ENCODE data around the gene MYO6.

MYO6 gene

DNA sequence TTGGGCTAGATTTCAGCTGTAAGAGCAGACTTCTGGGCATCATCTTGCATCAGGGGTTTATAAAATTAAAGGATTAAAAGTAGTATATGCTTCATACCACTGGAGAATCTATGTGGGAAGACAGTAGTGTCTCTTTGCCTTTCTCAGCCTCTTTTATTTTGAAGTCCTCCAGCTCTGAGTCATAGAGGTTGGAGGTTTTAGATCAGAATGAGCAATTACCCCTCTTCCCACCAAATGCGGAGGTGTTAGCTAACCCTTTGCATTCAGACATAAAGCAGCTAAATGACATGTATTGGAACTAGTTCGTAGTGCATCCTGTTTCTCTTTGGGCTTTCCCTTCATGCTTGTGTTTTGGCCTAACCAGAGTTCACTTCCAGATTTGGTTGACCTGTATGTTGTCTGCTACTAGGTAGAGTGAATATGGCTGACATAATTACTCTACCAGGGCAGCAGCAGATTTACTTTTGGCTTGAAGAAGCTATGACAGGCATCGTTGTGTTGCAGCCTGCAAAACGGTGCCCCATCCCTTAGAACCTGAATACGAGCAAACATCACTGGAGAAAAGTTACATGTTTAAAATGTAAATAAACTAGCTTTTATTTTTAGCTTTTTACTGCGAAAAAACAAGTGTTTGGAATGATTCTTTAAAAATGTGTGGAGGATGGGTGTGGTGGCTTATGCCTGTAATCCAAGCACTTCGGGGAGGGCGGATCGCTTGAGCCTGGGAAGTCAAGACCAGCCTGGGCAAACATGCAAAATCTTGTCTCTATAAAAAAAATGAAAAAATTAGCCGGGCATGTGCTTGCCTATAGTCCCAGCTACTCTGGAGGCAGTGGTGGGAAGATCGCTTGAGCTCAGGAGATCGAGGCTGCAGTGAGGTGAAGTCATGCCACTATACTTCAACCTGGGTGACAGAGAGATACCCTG lies 82.2 kb downstream of the MYO6 start:
- no peak for DNase-seq

DNA sequence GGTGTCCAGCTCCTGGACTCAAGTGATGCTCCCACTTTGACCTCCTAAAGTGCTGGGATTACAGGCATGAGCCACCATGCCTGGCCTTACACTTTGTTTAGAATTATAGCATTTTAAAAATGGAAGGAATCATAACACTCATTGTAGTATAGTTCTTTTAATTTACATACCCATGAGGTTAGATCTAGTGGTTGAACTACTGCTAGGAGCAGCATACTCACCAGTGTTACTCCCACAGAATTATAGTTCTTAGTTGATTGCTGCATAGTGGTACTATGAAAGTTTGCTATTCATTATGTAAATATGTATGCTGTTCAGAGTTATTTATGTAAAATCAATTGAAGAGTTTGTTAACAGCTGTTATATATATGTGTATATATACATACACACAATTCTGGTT lies 85.4 kb downstream of the MYO6 start:
- DNase-seq: no peak

DNA sequence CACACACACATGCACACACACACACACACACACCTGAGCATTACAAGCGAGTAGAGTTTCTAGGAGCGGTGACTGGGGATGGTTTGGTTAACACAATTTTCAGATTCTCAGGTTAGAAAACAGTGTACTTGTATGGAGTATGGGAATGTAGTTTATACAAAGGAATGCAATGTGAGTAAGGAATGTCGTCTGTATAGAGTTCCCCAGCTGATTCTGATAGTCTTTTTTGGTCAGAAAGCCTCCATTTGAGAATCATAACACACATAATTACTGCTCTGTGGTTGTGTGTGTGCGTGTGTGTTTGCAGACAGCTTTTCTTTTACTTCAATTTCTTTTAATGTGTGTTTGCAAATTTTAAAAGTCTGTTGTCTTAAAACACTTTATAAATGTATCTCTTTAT lies 93.2 kb downstream of the MYO6 start:
- no peak for DNase-seq

DNA sequence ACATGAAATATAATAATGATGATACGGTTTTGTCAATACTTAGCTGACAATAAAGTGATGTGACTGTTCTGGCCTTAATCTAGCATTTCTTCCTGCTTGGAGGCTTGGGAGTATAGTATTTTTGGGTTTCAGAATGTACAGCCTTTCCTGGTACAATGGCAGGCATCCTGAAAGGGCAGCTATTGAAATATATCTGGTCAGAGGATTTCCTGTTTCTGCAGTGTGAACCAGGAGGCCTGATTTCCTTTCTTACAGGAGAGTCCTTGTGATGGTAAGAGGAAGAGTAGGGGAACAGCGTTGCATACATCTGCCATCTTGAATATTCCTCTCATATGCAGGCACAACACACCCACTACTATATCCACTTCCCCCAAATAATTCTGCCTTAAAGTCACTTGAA lies 93.7 kb downstream of the MYO6 start:
- DNase-seq: no peak

DNA sequence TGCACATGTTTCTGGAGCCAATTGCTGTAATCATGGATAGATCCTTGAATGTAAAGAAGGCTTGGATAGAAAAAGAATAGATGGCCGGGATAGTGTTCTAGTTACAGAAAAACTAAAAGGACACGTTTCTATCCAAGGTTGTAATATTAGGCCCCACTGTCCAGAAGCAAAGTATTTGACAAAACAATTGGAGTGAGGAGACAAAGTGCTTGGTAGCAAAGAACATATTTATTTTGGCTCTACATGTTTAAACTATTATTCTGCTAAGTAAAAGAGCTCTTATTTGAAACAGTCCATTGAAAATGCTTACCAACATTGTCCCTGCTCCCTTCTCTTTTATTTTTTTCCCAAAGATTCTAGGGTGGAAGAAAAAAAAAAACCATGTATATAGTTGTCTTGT lies 94.4 kb downstream of the MYO6 start:
- no peak for DNase-seq

DNA sequence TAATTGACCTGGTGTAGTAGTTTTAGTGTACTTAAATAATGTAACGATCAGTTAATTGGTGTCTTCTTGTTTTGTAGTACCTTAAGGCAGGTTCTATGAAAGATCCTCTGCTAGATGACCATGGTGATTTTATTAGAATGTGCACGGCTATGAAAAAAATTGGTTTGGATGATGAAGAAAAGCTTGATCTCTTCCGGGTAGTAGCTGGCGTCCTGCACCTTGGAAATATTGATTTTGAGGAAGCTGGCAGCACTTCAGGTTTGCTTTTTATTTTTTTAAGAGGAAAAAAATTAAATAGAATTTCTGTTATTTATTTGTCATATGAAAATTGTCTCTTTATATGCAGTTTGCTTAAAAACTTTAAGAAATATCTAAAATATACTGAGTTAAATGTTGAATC lies 99.2 kb downstream of the MYO6 start:
- DNase-seq: no peak

GRCh38 chr6:75849329-75850025 lies 100.4 kb downstream of the MYO6 start:
- DNase-seq: no peak

GRCh38 chr6:75850026-75850833 lies 101.2 kb downstream of the MYO6 start:
- DNase-seq: no peak

- no peak for DNase-seq
These were observed 103.7 kb downstream of the MYO6 start for GRCh38 chr6:75852721-75853120.

GRCh38 chr6:75853806-75854205 lies 104.8 kb downstream of the MYO6 start:
- DNase-seq: no peak

GRCh38 chr6:75855052-75855451 lies 106.0 kb downstream of the MYO6 start:
- DNase-seq: peak; percentile 38 to 64

- no peak for DNase-seq
These were observed 107.9 kb downstream of the MYO6 start for GRCh38 chr6:75856902-75857301.

DNA sequence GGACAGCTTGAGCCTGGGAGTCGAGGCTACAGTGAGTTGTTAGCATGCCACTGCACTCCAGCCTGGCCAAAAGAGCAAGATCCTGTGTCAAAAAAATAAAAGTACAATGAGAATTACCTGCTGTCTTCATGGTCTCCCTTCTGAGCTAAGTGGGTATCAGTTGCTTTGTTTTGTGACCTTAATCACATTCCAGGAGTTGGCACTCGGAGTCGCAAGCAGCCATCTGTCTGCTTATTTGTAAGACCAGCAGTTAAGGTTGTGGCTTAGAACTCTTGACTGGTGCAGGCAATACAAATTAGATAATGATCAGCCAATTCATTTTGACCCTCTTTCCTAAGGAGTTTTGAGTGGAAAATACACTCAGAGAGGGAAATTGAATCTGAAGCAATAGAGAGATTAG lies 114.0 kb downstream of the MYO6 start:
- DNase-seq: no peak

GRCh38 chr6:75863784-75864183 lies 114.7 kb downstream of the MYO6 start:
- no peak for DNase-seq

DNA sequence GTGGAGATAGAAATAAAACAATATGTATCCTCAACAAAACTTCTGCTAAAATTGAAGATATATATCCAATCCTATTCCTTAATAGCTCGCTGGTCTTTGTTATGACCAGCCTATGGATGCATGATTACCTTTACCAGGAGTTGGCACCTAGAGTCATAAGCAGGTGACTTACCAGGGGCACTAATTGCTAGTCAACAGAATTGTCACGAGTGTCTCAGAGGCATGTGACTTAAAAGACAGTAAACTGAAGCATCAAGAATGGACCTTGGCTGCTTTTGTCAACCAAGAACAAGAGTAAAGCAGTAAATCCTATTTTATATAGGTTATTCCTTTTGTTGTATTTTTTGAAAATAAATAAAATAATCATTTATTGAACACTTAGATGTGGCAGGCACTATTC lies 115.4 kb downstream of the MYO6 start:
- no peak for DNase-seq

DNA sequence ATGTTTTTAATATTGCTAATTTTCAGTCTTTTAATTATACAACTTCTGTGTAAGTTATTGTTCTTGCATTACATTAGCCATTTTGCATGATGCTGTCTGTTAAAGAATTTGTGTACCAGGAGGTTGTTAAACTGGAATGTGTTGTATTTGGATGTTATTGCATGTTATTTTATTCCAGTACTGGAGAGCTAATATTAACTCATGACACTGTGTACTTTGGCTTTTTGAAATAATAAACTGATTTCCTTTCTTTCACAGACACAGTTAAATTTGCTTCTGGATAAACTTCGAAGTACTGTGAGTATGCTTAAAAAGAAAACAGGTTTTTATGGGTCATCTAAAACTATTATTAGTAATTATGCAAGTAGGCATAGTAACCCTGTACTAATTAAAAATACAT lies 121.3 kb downstream of the MYO6 start:
- DNase-seq: no peak

DNA sequence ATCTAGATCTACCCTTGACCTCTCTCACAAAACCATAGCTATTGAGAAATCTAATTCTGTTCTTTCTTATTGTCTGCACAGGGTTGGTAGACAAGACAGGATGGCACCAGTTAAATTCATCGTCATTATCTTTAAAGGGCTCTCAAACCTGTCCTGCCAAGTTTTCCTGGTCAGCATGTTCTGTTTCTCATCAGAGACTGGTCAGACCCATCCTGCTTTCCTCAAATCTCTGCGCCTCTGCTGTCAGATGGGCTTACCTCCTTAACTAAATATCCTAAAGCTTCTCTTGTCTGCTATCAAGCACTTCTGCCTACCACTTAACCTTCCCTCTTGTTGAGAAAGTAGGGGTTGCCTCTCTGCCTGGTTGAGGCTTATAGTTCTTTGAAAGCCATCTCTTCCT lies 125.2 kb downstream of the MYO6 start:
- DNase-seq: no peak

DNA sequence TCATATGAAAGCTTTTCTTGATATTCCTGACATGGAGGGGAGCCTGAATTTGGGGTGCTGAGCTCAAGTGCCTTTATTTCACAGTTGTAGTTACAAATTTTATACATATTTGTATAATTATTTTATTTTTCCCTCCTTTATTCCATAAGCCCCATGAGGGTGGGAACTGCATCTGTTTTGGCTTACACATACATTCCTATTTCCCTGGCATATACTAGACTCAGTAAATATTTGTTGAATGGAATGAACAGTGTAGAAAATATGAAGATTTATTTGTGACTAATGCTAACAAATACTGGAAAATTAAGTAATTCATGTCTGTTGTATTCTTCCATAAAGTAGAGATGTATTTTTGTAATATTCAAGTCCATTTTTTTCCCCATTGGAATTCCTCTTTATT lies 127.1 kb downstream of the MYO6 start:
- DNase-seq: no peak

- DNase-seq: no peak
These were observed 131.3 kb downstream of the MYO6 start for GRCh38 chr6:75880305-75880704.

DNA sequence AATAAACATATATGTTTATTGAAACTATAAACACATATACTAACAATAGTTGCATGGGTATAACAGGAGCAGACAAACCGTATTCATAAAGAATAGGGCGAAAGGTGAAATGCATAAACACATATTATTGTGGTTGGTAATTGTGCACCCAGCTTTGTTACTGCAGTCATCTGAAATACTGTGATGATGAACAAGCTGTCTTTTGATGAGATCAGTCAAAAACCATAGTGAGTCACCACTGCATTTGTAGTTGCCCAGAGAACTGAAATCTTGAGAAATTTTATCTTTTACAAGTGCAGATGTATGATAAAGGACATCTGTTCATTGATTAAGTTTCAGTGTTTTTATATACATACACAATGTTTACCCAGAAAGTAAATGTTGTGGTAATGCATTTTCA lies 133.7 kb downstream of the MYO6 start:
- no peak for DNase-seq

GRCh38 chr6:75884822-75885221 lies 135.8 kb downstream of the MYO6 start:
- DNase-seq: no peak

DNA sequence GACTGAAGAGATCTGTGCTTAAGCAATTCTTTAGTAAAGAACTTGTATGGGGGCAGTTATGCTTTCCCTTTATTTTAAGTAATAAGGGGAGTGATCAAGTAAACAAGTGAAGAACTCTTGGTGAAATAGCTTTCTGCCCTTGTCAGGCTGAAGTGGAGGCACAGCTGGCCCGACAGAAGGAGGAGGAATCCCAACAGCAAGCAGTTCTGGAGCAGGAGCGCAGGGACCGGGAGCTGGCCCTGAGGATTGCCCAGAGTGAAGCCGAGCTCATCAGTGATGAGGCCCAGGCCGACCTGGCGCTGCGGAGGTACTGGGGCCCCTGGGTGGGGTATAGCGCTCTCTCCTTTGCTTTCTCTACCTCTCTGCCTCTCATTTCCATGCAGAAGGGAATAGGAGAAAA lies 143.3 kb downstream of the MYO6 start:
- DNase-seq: no peak

DNA sequence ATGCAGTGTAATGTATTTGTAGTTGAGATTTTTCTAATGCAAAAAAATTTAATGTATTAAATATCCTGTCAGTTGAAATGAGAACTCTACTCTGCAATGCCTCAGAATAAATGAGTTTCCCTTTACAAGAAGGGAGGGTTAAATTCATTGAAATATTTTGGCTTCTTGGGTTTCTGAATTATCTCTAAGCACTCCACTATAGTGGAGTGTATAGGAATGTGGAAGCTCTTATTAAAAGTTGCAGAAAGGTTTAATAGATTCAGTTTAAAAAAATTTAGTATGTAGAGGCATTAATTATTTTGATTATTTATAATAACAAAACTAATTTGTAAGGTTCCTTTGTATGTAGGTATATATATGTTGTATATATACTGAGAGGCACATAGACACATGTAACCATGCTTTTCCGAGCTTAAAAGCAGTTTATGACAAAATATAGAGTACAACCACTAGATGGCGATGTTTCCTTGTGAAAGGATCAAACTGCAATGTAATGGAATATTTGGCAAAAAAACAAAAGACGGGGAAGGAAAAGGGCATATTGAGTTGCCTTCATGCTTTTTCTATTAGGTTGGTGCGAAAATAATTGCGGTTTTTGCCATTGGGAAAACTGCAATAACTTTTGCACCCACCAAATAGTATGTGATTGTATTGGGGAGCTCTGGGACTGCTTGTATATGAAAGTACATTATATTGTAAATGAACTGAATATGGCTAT lies 144.2 kb downstream of the MYO6 start:
- DNase-seq: peak; percentile 71 to 77

All from AML-193 (cell line).